ENCODE results near the gene HTT.

- TF ChIP-seq, protein P1, sequence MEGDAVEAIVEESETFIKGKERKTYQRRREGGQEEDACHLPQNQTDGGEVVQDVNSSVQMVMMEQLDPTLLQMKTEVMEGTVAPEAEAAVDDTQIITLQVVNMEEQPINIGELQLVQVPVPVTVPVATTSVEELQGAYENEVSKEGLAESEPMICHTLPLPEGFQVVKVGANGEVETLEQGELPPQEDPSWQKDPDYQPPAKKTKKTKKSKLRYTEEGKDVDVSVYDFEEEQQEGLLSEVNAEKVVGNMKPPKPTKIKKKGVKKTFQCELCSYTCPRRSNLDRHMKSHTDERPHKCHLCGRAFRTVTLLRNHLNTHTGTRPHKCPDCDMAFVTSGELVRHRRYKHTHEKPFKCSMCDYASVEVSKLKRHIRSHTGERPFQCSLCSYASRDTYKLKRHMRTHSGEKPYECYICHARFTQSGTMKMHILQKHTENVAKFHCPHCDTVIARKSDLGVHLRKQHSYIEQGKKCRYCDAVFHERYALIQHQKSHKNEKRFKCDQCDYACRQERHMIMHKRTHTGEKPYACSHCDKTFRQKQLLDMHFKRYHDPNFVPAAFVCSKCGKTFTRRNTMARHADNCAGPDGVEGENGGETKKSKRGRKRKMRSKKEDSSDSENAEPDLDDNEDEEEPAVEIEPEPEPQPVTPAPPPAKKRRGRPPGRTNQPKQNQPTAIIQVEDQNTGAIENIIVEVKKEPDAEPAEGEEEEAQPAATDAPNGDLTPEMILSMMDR (IDR thresholded peaks at IDR 0.05), result no peak
- TF ChIP-seq POLR2A (IDR thresholded peaks at IDR 0.05), result no peak
These were observed 39.2 kb upstream of the HTT start for GRCh38 chr4:3035249-3035648.
